ENCODE data around the gene DMPK.

The DMPK gene, protein sequence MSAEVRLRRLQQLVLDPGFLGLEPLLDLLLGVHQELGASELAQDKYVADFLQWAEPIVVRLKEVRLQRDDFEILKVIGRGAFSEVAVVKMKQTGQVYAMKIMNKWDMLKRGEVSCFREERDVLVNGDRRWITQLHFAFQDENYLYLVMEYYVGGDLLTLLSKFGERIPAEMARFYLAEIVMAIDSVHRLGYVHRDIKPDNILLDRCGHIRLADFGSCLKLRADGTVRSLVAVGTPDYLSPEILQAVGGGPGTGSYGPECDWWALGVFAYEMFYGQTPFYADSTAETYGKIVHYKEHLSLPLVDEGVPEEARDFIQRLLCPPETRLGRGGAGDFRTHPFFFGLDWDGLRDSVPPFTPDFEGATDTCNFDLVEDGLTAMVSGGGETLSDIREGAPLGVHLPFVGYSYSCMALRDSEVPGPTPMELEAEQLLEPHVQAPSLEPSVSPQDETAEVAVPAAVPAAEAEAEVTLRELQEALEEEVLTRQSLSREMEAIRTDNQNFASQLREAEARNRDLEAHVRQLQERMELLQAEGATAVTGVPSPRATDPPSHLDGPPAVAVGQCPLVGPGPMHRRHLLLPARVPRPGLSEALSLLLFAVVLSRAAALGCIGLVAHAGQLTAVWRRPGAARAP

DNA sequence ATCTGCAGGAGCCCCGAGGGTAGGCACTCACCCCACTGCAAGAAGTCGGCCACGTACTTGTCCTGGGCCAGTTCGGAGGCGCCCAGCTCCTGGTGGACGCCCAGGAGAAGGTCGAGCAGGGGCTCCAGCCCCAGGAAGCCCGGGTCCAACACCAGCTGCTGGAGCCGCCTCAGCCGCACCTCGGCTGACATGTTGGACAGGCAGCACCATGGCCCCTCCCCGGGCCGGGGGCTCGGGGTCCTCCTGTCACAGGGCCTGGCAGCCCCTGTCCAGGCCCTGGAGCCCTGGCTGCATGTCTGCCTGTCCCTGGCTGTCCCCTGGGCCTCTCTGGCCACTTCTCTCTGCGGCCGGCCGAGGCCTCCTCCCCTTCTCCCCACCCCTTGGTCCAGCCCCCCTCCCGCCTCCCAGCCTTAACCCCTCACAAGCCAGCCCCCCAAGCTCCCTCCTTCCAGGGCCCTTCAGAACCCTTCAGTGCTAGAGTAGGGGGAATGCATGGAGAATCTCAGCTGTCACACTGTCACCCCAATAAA is at the start of gene DMPK:
Gene DMPK, minus strand, starts transcription at position 329 of the 530 bp plus-strand sequence. Its CDS starts 138 bp downstream, at position 191.
- DNase-seq: no peak

DNA sequence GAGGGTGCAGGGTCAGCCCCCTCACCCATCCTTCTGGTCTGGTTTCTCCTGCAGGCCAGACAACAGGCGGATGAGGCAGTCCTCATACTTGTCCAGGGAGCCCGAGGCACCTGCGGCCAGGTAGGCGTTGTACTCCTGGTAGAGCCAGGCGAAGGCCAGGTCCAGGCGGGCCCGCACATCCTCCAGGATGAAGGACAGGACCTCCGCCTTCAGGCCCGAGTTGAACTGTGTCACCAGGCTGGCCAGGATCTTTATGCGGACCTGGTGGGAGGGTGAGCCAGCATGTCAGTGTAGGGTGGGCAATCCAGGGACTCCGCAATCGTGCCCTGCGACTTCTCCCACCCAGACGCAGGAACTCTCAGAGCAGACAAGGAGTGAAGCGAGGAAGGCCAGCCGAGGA is 46.7 kb upstream of the DMPK start:
- DNase-seq: no peak

DNA sequence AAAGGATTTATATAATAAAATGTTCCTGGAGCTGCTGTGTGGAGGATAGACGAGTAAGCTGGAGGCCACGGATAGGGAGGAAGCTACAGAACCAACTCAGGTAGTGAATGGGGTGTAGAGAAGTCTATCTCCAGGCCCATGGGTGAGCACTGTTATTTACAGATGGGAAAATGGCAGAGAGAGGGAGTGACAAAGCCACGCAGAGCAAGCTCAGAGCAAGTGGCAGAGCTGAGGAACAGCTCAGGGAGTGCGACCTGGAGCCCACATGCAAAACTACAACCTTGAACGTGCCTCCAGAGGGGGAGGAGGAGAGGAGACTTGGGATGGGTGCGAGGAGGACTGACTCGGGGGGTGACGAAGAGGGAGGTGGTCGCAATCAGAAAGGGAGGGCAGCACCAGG is 46.2 kb upstream of the DMPK start:
- no peak for DNase-seq

DNA sequence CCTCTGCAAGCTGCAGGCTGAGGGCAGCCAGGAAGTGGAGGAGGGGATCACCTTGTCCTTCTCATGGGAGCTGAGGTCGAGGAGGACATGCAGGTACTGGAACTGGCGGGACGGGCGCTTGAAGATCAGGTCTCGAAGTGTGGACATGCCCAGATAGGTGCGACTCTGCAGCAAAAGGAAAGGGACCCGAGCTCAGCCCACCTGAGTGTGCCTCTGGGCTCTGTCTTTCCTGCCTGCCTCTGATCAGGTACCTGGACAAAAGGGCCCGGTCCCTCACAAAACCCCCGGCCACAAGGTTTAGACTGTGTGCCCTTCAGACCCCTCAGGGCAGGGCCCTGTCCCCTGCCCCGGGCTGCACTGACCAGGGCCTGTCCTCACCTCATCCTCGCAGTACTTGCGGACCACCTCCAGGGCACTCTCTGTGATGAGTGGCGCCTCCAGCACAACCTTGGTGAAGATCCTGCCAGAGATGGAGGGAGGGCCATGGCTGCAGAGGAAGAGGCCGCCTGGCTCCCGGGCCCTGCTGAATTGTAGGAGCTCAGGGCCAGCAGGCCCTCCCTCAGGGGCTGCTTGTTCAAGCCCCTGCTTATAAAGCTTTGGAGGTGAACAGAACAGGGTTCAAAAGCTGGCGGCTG is 45.3 kb upstream of the DMPK start:
- no peak for DNase-seq

DNA sequence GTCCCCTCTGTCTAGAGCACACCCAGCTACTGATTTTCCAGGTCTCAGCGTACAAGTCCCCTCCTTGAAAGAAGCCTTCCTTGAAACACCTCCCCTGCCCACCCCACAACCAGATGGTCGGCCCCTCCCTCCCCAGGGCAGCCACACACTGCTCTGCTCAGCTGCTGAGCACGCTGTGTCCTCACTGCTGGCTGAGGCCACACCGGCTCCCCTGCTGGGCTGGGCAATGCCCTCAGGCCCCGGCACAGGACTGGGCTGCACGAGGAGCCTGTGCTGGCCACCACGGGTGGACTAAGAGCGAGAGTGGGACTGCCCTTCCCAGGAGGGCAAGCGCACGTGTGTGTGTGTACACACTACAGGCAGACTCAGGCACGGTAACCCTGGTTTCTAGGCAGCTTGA is 44.6 kb upstream of the DMPK start:
- DNase-seq: no peak

DNA sequence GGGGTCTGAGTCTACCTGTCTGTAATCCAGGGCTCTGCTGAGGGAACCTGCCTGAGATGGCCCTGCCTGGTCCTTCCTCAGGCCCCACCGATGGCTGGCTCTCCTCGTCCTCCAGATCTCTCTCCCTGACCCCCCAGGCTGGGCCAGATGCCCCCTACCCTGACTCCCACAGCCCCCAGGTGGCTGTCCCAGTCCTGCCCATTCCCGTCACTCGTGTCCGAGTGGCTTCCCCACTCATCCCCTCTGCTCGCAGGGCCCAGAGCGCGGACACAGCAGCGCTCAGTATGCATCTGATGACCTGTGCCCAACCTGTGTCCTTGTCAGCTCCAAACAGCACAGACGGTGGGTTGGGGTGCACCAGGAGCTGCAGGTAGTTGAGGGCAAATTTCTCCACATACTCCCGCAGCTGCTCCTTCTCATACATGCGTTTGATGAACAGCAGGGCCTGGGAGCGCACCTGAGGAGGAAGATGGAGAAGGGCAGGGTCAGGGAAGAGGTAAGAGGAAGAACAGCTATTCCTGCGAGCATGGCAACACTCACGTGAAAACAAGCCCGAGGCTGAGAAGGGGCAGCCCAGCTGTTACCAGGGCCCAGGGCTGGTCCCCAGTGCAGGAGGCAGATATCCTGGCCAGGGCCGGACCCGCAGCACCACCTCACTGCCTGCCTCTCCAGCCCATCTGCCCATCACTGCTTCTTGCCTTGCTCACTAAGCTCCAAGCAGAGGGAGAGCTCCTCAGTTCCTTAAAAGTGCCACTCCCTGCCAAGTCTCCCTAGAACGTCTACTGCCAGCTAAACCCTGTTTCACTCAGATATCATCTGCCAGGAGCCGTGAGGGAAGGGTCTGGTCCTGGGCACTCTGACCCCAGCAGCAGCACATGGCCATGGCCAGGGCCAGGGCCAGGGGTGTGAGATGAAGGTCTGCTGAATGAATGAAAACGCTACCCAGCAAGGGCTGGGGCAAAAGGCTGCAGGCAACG is 43.9 kb upstream of the DMPK start:
- no peak for DNase-seq

DNA sequence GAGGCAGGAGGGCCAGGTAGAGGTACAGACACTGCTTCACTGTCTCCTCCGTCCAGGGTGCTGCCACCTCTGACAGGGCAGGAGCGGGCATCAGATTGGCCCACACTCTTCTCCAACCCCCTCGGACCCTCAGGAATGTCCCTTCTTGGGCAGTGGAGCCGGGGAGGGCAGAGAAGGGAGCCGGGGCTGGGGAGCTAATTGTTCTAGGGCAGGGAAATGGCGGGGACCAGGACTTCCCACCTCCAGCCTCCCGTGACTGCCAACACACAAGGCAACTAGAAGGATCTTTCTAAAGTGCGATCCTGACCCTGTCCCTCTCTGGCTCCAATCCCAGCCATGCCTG is 42.9 kb upstream of the DMPK start:
- DNase-seq: no peak

DNA sequence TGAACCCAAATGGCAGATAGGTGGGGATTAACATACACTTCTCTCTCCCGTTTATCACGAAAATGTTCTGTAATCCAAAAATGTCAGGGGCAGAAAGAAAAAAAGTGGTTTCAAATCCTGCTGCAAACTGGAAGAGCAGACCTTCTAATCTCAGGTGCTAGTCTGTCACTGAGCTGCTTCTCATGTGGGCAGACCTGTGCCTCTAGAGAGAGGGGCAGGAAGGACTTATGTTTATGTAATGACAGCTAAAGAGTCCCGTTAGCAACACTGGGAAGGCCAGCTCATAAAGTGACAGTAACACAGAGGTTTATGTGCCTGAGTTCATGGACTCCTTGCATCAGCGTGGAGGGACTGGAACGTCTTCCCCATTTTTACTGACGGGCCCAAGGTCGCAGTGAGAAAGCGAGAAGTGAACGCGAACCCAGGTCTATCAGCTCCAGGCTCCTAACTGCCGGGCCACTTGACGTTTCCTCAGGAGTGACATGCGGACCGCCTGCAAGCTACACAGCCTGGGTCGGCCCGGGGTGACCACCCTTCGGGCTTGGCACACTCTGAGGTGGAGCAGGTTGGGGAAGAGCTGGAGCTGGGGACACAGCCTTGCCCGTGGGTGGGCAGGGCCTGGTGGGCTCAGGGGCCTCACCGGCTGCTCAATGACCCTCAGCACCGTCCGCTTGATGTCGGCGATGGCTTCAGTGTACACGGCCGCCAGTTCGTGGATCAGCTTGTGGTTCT is 42.4 kb upstream of the DMPK start:
- no peak for DNase-seq

DNA sequence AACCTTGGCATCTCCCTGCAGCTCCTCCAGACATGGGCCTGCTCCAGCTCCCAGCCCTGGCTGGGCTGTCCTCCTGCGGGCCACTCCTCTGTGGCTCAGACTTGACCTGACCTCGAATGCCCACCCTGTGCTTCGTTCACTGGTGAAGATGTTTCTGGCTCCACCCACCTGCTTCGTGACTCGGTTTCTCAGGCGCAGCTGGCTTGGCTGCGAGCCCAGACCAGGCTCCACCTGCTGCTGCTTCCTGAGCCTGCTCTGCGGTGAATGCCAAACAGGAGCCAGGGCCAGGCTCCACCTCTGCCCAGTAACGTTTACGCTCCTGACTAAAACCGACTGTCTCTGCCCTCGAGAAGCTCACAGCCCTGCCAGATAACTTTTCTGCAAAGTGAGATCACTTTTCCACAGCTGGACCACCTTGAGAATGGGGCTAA is 41.8 kb upstream of the DMPK start:
- no peak for DNase-seq

DNA sequence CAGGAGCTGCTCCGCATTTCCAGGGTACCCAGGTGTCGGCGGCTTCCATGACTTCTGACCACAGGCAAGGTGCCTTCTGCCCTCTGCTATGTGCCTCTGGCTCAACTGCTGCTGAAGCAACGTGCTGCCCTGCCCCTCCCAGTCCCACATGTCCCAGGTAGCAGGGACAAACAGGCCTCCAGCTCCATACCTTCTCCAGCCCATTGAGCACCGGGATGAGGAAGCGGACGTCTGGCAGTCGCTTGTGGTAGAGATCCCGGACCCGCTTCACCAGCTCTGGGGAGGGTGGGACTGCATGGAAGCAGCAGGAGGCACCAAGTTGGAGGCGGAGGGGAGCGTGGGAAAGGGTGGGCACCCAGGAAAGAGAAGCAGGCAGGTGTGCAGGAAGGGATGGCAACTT is 40.9 kb upstream of the DMPK start:
- no peak for DNase-seq

DNA sequence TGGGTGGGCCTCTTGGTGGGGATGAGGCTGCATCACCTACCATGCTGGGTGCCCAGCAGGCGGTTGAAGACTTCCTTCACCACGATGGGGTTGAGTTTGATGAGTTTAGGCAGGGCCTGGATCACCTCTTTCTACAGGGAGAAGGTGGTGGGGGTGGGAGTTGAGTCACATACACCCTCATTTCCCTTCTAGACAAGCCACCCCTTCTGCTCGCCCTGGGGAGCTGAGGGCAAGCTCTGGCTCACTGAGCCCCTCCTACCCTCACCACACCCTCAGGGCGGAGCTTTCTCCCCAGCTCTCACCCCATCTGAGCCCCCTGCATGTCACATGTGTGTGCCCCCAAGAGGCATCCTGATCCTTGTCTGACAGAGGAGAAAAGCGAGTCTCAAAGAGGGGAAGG is 40.4 kb upstream of the DMPK start:
- DNase-seq: no peak

DNA sequence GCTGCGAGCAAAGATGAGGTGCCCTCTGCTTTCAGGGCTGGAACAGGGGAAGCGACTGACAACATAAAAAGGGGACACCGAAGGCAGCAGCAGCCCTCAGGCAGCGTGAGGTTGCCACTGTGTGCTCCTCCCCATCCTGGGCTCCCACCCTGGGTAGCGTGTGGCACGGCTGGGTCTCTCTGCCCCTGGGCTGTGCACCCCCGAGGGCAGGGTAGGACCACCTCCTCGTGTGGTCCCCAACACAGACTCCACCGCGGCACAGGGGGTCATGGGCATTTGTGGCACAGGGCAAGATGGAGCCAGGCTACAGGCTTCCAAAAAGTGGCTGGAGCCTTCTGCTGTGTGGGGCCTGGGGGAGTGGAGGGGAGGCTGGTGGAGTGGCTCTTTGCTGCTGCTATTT is 39.3 kb upstream of the DMPK start:
- no peak for DNase-seq

DNA sequence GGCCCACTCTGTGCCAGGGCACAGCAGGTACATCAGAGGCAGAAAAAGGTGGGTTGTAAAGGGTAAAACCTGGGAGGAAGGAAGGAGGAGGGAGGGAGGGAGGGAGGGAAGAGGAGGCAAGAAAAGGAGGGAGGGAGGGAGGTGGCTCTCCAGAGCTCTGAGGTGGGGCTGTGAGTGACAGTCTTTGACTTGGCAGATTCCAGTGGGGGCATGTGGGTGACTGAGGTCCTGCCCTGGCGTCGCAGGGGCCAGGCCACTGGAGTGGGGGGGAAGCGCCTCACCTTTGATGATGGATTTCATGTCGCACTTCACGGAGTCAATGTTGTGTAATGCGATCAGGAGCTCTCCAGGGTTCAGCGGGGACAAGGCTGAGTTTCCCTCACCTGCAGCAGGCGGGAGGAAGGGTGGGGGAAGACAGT is 38.8 kb upstream of the DMPK start:
- no peak for DNase-seq

DNA sequence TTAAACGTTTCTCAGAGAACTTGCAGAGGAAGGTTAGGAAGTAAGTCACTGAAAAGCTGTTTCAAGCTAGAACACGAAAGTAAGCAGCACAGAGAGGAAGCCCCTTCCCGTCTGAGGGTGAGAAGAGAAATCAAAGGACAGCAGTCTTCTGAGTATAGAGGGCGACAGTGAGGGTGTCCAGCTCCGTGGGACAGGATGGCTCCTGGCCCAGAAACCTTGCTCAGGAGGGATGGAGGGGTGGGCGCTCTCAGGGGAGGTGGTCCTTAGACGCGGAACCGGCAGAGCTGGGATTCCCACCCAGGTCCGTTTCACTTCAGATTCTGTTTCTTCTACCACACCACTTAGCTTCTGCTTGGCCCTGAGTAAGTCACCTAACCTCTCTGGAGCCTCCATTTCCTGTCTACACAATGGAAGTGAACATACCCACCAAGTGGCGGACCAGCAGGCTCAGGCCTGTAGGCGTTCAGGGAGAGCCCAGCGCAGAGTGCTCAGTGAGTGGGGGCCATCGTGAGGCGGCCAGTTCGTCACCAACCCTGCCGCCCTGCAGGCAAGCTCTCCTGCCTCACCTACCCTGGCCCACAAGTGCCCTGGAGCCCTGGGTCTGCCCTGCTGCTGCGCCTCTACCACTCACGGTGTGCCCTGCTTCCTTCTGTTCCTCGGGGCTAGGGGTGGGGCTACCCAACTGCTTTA is 38.3 kb upstream of the DMPK start:
- DNase-seq: no peak

DNA sequence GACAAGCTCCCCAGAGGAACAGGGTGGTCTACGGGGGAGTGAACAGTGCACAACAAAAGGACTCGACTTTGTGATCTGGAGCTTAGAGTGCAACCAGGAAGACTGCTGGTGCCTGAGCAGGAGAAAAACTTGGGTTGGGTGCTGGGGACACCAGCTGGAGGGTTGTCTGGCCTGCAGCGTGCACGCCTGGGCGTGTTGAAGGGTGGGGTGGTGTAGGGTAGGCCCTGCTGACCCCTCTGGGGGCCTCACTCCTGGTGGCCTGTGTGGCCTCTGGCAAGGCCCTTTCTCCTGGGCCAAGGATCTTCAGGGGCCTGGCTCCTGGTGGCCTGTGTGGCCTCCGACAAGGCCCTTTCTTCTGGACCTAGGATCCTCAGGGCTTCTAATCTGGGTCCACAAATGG is 37.5 kb upstream of the DMPK start:
- DNase-seq: no peak

DNA sequence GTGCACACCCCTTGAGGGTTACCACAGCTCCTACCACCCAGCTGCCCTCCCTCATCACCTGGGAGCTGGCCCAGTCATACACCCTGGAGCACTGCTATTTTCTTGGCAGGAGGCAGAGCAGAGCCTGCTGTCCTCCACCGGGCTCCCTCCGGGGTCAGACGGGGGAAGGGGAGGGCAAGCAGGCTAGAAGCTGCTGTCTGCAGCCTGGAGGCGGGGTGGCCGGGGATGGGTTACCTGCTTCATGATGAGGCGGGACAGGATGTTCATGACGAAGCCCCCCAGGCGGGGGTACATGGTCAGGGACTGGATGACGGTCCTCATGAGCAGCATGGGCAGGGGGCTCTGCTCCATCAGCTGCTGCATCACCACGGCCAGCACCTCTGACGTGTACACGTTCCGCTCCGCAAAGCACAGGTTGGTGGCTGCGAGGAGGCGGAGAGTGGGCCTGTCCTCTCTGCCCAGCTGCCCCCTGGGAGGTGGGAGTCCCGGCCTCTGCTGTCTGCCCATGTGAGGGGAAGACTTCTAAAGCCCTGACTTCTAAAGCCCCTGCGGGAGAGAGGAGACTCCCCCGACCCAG is 35.5 kb upstream of the DMPK start:
- DNase-seq: no peak

DNA sequence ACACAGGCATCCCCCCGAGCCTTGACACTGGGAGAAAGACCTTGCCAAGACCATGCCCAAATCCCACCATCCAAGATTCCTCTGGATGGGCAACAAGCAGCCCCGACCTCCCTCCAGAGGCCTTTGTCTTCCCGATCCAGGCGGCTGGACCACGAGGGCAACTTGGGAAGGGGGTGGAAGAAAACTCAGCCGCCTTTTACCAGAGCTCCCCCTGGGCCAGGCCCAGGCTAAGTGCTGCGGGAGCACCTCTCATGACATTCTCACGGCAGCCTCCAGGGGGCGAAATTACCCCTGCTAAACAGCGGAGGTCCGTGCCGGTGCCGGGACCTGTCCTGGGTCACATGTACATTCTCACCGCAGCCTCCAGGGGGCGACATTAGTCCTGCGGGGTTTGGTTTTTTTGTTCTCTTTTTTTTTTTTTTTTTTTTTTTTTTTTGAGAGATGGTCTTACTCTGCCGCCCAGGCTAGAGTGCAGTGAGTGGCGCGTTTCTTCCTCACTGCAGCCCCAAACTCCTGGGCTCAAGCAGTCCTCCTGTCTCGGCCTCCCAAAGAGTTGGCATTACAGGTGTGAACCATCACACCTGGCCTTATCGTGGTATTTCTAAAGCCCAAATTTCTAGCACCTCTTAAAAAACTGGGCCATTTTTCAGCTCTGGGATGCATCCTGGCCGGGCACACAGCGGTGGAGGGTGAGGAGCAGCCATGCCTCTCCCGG is 34.9 kb upstream of the DMPK start:
- DNase-seq: peak; percentile 90 to 92

DNA sequence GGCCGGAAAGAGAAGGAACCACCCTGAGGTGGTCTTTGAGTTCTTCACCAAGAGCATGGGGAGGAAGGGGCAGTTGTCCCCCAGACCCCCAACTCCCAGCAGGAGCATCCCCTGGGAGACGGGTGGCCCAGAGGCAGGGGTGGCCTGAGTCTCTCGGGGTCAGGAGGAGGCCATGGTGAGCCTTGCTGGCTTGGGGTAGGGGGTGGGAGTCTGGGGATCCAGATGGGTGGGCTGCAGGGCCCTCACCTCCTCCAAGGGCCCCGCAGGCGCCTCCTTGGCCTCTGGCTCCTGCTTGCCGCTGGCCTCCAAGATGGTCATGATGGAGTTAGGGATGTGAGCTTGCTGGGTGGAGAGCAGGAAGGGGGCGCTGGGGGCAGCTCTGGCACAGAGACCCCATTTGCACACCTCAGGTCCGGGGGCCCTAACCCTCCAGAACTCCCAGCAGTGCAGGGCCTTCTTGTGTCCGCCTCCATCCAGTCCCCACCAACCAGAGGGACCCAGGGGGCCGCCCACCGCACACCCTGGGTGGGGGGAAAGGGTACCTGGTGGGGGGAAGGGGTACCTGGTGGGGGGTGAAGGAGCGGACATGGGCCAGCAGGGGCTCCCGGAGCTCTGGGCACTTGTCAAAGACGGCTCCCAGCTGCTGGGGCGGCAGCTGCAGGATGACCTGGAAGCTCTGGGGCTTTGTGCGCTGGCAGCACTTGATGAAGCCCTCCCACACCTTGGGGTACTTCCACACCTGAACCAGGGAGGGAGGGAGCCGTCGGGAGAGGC is 34.1 kb upstream of the DMPK start:
- DNase-seq: no peak

DNA sequence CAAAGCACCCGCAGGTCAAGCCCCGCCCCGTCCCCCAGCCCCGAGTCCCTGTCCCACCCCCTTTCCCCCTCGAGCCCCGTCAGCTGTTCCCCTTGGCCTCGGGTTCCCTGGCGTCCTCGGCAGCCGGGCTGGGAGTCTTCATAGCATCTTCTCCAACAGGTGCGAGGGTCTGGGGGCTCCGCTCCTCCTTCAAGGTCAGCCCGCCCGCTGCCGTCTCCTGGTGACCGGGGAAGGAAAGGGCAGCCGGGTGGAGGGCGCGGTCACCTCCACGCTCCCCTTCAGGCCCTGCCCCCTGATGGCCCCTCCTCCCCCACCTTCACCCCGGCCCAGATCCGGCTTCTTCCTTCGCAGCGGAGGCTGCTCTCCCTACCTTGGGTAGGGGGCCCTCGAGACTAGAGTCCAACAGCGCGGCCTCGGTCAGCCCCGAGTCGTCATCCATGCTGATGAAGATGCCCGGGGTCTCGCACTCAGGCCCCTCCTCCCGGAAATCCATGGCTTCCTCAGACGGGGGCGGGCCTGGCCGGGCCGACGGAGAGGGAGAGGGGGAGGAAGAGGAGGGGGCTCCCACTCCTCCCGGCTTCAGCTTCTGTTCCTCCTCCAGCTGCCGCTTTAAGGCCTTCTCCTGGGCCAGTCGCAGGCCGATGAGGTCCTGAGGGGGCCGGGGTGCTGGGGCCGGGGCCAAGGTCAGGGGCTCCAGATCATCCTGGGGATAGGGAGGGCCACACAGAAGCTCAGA is 33.4 kb upstream of the DMPK start:
- no peak for DNase-seq

All from Kasumi-1 (cell line).